ENCODE results near the gene HNRNPH1. TPM values are rescaled to one million over a fixed set of nuclear protein-coding genes. Genes with fewer than 3 reads are reported as not detected.

HNRNPH1 gene
- total RNA-seq, 1 experiment from 2014 or later = 972 TPM

GRCh38 chr5:179601871-179602625, 21.4 kb downstream of the HNRNPH1 start:
- POLR2A ChIA-PET (ENCODE audit: low non-redundant PET) = no interaction called here
- Histone ChIP-seq H3K4me1 (ENCODE audit: insufficient read depth, low read length, poor library complexity, severe bottlenecking) (no peaks in the 10 kb centered on the region), H3K36me3 (ENCODE audit: insufficient read depth, low read length, poor library complexity, severe bottlenecking) (peaks cover 33% of the 10 kb centered on the region), H3K4me3 (ENCODE audit: low read depth, low read length, poor library complexity, severe bottlenecking) (no peak overlapping the region), H3K27me3 (replicated peaks; ENCODE audit: insufficient read depth, low read depth, low read length, poor library complexity) (no peaks in the 10 kb centered on the region), H3K27ac (ENCODE audit: low read depth, low read length, poor library complexity, severe bottlenecking) (no peak overlapping the region), H3K9me3 (ENCODE audit: low read depth, low read length, poor library complexity, severe bottlenecking) (no peaks in the 10 kb centered on the region)
- DNase-seq (ENCODE audit: low spot score) = no peak
- CTCF ChIA-PET = no interaction called here
- TF ChIP-seq CTCF (conservative IDR thresholded peaks at IDR 0.05; ENCODE audit: low read depth, low read length) = no peak
- TF ChIP-seq EZH2 (IDR thresholded peaks at IDR 0.05; ENCODE audit: borderline replicate concordance, low read depth, low read length, poor library complexity, severe bottlenecking) = no peak
- intact Hi-C loops (cut with micrococcal nuclease; ENCODE audit: unreplicated experiment) = no loop called here
- BruUV-seq (replicated peaks) = no TSS peak

- no peaks in the 10 kb centered on the region for H3K27me3 ChIP-seq (replicated peaks; ENCODE audit: insufficient read depth, low read depth, low read length, poor library complexity)
- H3K27ac ChIP-seq (ENCODE audit: low read depth, low read length, poor library complexity, severe bottlenecking) = no peak overlapping the region
- no peaks in the 10 kb centered on the region for H3K4me1 ChIP-seq (ENCODE audit: insufficient read depth, low read length, poor library complexity, severe bottlenecking)
- POLR2A ChIA-PET (ENCODE audit: low non-redundant PET) = interaction anchor here (0.6 kb wide), 1 partner anchor 24 kb away, joined by 3 read pairs; no protein-coding TSS in a partner anchor
- H3K9me3 ChIP-seq (ENCODE audit: low read depth, low read length, poor library complexity, severe bottlenecking) = no peaks in the 10 kb centered on the region
- CTCF ChIA-PET = interaction anchor here (0.5 kb wide), 1 partner anchor 832 kb away, joined by 8 read pairs; no protein-coding TSS in a partner anchor
- TF ChIP-seq EZH2 (IDR thresholded peaks at IDR 0.05; ENCODE audit: borderline replicate concordance, low read depth, low read length, poor library complexity, severe bottlenecking) (no peak), CTCF (conservative IDR thresholded peaks at IDR 0.05; ENCODE audit: low read depth, low read length) (no peak)
- peaks cover 33% of the 10 kb centered on the region for H3K36me3 ChIP-seq (ENCODE audit: insufficient read depth, low read length, poor library complexity, severe bottlenecking)
- intact Hi-C loops (cut with micrococcal nuclease; ENCODE audit: unreplicated experiment) = no loop called here
- H3K4me3 ChIP-seq (ENCODE audit: low read depth, low read length, poor library complexity, severe bottlenecking) = no peak overlapping the region
- DNase-seq (ENCODE audit: low spot score) = no peak
- no TSS peak for BruUV-seq (replicated peaks)
Observed at GRCh38 chr5:179599973-179600372, 23.5 kb downstream of the HNRNPH1 start.

- intact Hi-C loops (cut with micrococcal nuclease; ENCODE audit: unreplicated experiment) = no loop called here
- Histone ChIP-seq H3K4me1 (ENCODE audit: insufficient read depth, low read length, poor library complexity, severe bottlenecking) (no peaks in the 10 kb centered on the region), H3K27me3 (replicated peaks; ENCODE audit: insufficient read depth, low read depth, low read length, poor library complexity) (no peaks in the 10 kb centered on the region), H3K9me3 (ENCODE audit: low read depth, low read length, poor library complexity, severe bottlenecking) (no peaks in the 10 kb centered on the region), H3K36me3 (ENCODE audit: insufficient read depth, low read length, poor library complexity, severe bottlenecking) (peaks cover 37% of the 10 kb centered on the region), H3K27ac (ENCODE audit: low read depth, low read length, poor library complexity, severe bottlenecking) (no peak overlapping the region), H3K4me3 (ENCODE audit: low read depth, low read length, poor library complexity, severe bottlenecking) (no peak overlapping the region)
- no peak for DNase-seq (ENCODE audit: low spot score)
- no peak for TF ChIP-seq EZH2 (IDR thresholded peaks at IDR 0.05; ENCODE audit: borderline replicate concordance, low read depth, low read length, poor library complexity, severe bottlenecking)
- POLR2A ChIA-PET (ENCODE audit: low non-redundant PET) = interaction anchor here (0.6 kb wide), 1 partner anchor 960 kb away, joined by 3 read pairs; no protein-coding TSS in a partner anchor
- no TSS peak for BruUV-seq (replicated peaks)
- CTCF ChIA-PET = no interaction called here
Observed at GRCh38 chr5:179599566-179599965, 23.9 kb downstream of the HNRNPH1 start.
